Astrocyte of the spinal cord (primary cell): ENCODE results near the gene TBC1D1.

Experiments
- DNase-seq: peaks from one replicate; pipeline ENCODE4 v3.0.0; 2011; ENCODE audit warnings: low read depth, low spot score
- H3K4me3 ChIP-seq: 2 replicates; pipeline ENCODE4 v1.5.1; 2011; ENCODE audit warnings: low read depth, mild to moderate bottlenecking, low read length, moderate library complexity
- in situ Hi-C: cut with HindIII; loops from 2 replicates; pipeline ENCODE4 v1.10.0; 2017; ENCODE audit warnings: low sequenced_read_pairs
- TF ChIP-seq, protein P1 (sequence below): IDR thresholded peaks from 2 replicates; pipeline ENCODE4 v1.5.1; 2012; ENCODE audit warnings: low read depth, mild to moderate bottlenecking, low read length, inconsistent platforms

The TBC1D1 gene

DNA sequence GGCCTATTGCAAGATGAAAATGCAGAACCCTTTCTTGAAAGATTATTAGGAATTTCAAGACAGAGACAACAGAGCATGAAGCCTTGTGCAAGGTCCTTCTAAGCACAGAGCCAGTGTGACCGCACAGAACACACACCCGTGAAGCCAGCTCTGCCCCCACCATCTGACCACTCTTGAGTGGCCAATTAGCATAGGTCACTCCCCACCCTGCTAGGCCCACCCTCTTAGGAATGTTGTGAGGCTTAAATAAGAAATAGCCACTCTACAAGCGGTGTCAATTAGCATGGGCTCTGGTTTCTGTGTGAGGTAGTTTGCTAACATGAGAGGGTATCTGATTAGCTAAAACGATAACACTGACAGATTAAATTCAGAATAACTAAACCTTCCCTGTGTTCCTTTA is 222.2 kb downstream of the TBC1D1 start:
- no peak for DNase-seq
- TF ChIP-seq, protein P1, sequence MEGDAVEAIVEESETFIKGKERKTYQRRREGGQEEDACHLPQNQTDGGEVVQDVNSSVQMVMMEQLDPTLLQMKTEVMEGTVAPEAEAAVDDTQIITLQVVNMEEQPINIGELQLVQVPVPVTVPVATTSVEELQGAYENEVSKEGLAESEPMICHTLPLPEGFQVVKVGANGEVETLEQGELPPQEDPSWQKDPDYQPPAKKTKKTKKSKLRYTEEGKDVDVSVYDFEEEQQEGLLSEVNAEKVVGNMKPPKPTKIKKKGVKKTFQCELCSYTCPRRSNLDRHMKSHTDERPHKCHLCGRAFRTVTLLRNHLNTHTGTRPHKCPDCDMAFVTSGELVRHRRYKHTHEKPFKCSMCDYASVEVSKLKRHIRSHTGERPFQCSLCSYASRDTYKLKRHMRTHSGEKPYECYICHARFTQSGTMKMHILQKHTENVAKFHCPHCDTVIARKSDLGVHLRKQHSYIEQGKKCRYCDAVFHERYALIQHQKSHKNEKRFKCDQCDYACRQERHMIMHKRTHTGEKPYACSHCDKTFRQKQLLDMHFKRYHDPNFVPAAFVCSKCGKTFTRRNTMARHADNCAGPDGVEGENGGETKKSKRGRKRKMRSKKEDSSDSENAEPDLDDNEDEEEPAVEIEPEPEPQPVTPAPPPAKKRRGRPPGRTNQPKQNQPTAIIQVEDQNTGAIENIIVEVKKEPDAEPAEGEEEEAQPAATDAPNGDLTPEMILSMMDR, result no peak
- in situ Hi-C loops, result no loop called here
- no peak overlapping the region for H3K4me3 ChIP-seq

- no peak for DNase-seq
- TF ChIP-seq, protein P1, result no peak
- no peak overlapping the region for H3K4me3 ChIP-seq
- in situ Hi-C loops, result no loop called here
Measured at GRCh38 chr4:38113551-38113950, 222.7 kb downstream of the TBC1D1 start.

DNA sequence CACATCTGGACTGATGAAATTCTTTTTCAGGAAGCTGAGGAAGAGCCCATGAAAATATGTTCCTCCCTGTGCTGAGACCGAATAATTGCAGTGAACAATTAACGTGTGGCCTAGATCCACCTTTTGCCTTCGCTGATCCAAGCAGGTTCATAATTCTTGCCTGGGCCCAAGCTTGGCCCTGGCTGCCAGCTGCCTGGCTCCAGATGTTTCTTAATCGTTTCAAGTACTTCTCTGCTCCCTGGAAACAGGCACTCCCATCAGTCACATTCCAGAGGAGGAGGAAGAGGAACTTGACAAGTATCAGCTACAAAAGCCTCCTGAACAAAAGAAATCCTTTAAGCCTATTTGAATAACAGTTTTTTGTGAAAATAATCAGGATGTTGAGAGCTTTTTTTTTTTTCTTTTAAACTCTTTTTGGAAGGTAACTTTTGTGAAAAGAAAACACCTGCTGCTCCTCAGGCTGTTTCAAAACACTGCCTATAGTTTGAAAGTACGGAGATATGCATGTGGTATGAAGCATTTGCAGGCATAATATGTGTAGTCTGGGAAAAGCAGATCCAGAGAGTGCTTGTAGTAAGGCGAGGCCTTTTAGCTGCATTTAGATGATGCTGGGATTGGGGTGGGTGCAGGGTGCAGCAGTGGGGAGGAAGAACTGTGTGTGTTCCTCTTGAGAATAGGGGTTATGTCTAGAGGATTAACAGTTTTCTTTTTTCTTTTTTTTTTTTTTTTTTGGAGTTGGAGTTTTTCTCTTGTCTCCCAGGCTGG is 223.7 kb downstream of the TBC1D1 start:
- DNase-seq, result no peak
- H3K4me3 ChIP-seq, result no peak overlapping the region
- in situ Hi-C loops, result no loop called here
- TF ChIP-seq, protein P1, result no peak

DNA sequence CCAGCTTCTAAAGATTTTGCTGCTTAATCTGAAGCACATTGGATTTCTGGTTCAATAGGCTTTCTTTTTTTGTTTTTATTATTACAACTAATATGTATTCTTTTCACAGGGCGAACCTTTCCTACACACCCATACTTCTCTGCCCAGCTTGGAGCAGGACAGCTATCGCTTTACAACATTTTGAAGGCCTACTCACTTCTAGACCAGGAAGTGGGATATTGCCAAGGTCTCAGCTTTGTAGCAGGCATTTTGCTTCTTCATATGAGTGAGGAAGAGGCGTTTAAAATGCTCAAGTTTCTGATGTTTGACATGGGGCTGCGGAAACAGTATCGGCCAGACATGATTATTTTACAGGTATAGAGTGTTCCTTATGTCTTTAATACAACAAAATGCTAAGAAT is 224.7 kb downstream of the TBC1D1 start:
- TF ChIP-seq, protein P1, result no peak
- in situ Hi-C loops, result no loop called here
- DNase-seq, result no peak
- H3K4me3 ChIP-seq, result no peak overlapping the region

DNA sequence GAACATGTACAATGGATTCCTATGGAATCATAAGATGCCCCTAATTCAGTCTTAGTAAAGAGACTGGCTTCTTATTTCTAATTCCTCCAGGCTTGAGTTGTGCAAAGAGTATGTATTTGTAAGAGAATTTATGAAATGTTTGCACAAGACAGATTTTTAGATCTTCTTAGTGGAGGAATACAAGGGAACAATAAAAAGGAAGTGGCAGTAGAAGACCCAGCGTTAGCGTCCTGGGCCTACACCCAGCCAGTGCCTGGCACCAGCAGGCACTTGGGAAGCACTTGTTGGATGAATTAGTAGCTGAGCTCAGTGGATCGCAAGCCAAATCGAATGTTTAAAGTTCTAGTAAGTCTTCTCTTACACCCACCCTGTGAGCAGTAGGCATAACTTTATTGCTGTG is 226.7 kb downstream of the TBC1D1 start:
- in situ Hi-C loops, result no loop called here
- DNase-seq, result no peak
- no peak overlapping the region for H3K4me3 ChIP-seq
- TF ChIP-seq, protein P1, result no peak

DNA sequence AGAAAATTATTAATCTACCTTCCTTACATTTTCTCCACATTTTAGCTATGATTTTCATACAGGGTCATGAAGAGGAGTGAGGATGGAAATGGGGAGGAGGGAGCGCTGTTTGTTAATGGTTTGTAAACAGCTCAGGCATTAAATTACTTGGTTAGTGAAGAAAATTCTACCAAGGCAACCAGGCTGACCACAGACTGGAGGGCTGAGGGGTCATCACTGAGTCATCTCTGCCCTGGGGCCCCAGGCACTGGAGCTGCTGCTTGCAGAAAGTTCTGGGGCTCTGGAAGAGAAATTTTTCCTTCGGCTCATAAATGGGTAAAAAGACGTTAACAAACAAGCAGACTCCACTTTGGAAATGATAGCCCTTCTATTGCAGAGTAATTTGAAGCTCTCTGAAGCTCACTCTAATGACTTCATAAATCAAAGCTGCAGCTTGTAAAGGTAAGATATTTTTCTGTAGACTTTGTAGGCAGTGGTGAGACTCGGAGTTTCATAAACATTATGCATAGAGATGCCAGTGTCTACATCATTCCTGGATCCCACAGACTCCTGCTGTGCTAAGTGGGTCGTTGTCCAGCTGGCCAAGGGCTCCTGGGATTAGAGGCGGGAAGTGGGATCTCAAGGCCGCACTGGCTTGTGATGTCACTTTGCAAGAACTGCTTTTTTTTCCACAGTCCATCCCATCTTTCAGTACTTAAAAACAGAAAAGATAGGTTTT is 228.9 kb downstream of the TBC1D1 start:
- TF ChIP-seq, protein P1, result no peak
- no peak overlapping the region for H3K4me3 ChIP-seq
- peak; percentile 88 for DNase-seq
- in situ Hi-C loops, result no loop called here
